BE2C (cell line): ENCODE results near the gene SNAPC2.

Experiments used
- DNase-seq: peaks from one replicate; pipeline ENCODE4 v3.0.0-alpha.2; 2020
- H3K27me3 ChIP-seq: fragments of 250-450 bp; sonication (Bioruptor Pico); 2 replicates; pipeline ENCODE4 v1.5.1; 2020; ENCODE audit warnings: mild to moderate bottlenecking
- H3K36me3 ChIP-seq: fragments of 250-450 bp; sonication (Bioruptor Pico); 2 replicates; pipeline ENCODE4 v1.5.1; 2020; ENCODE audit warnings: mild to moderate bottlenecking
- H3K4me1 ChIP-seq: fragments of 250-450 bp; sonication (Bioruptor Pico); 2 replicates; pipeline ENCODE4 v1.5.1; 2020
- H3K4me3 ChIP-seq: 2 replicates; pipeline ENCODE4 v1.5.1; 2011; ENCODE audit warnings: low read depth, low read length
- H3K9me3 ChIP-seq: fragments of 250-450 bp; sonication (Bioruptor Pico); 2 replicates; pipeline ENCODE4 v1.5.1; 2020
- TF ChIP-seq, protein P1 (sequence below): IDR thresholded peaks from 2 replicates; pipeline ENCODE4 v1.5.1; 2012; ENCODE audit warnings: mild to moderate bottlenecking, low read depth, low read length

Gene SNAPC2

DNA sequence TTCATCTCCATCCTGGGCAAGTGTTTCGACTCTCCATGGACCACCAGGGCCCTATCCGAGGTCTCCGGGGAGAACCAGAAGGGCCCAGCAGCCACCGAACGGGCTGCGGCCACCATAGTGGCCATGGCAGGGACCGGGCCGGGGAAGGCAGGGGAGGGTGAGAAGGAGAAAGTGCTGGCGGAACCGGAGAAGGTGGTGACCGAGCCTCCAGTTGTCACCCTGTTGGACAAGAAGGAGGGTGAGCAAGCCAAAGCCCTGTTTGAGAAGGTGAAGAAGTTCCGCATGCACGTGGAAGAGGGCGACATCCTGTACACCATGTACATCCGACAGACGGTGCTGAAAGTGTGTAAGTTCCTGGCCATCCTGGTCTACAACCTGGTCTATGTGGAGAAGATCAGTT, 21.2 kb upstream of the SNAPC2 start:
- no peaks in the 10 kb centered on the region for H3K4me1 ChIP-seq
- no peaks in the 10 kb centered on the region for H3K27me3 ChIP-seq
- TF ChIP-seq, protein P1, sequence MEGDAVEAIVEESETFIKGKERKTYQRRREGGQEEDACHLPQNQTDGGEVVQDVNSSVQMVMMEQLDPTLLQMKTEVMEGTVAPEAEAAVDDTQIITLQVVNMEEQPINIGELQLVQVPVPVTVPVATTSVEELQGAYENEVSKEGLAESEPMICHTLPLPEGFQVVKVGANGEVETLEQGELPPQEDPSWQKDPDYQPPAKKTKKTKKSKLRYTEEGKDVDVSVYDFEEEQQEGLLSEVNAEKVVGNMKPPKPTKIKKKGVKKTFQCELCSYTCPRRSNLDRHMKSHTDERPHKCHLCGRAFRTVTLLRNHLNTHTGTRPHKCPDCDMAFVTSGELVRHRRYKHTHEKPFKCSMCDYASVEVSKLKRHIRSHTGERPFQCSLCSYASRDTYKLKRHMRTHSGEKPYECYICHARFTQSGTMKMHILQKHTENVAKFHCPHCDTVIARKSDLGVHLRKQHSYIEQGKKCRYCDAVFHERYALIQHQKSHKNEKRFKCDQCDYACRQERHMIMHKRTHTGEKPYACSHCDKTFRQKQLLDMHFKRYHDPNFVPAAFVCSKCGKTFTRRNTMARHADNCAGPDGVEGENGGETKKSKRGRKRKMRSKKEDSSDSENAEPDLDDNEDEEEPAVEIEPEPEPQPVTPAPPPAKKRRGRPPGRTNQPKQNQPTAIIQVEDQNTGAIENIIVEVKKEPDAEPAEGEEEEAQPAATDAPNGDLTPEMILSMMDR: no peak
- no peaks in the 10 kb centered on the region for H3K36me3 ChIP-seq
- H3K4me3 ChIP-seq: no peak overlapping the region
- no peaks in the 10 kb centered on the region for H3K9me3 ChIP-seq
- no peak for DNase-seq

DNA sequence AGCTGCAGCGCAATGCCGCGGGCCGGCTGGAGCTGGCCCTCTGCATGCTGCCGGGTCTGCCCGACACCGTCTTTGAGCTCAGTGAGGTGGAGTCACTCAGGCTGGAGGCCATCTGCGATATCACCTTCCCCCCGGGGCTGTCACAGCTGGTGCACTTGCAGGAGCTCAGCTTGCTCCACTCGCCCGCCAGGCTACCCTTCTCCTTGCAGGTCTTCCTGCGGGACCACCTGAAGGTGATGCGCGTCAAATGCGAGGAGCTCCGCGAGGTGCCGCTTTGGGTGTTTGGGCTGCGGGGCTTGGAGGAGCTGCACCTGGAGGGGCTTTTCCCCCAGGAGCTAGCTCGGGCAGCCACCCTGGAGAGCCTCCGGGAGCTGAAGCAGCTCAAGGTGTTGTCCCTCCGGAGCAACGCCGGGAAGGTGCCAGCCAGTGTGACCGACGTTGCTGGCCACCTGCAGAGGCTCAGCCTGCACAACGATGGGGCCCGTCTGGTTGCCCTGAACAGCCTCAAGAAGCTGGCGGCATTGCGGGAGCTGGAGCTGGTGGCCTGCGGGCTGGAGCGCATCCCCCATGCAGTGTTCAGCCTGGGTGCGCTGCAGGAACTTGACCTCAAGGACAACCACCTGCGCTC, 20.3 kb upstream of the SNAPC2 start:
- no peaks in the 10 kb centered on the region for H3K27me3 ChIP-seq

DNA sequence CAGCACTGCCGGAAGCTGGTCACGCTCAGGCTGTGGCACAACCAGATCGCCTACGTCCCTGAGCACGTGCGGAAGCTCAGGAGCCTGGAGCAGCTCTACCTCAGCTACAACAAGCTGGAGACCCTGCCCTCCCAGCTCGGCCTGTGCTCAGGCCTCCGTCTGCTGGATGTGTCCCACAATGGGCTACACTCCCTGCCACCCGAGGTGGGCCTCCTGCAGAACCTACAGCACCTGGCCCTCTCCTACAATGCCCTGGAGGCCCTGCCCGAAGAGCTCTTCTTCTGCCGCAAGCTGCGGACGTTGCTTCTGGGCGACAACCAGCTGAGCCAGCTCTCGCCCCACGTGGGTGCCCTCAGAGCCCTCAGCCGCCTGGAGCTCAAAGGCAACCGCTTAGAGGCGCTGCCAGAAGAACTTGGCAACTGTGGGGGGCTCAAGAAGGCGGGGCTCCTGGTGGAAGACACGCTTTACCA, 19.7 kb upstream of the SNAPC2 start:
- no peaks in the 10 kb centered on the region for H3K36me3 ChIP-seq
- no peaks in the 10 kb centered on the region for H3K4me1 ChIP-seq
- no peak overlapping the region for H3K4me3 ChIP-seq
- DNase-seq: no peak
- no peaks in the 10 kb centered on the region for H3K9me3 ChIP-seq
- TF ChIP-seq, protein P1: no peak
- H3K27me3 ChIP-seq: no peaks in the 10 kb centered on the region

More for the DNA sequence above, 20.3 kb upstream of the SNAPC2 start:
- peak; percentile 7 for DNase-seq
- Histone ChIP-seq H3K9me3 (no peaks in the 10 kb centered on the region), H3K36me3 (no peaks in the 10 kb centered on the region), H3K4me3 (no peak overlapping the region), H3K4me1 (no peaks in the 10 kb centered on the region)
- TF ChIP-seq, protein P1: no peak

DNA sequence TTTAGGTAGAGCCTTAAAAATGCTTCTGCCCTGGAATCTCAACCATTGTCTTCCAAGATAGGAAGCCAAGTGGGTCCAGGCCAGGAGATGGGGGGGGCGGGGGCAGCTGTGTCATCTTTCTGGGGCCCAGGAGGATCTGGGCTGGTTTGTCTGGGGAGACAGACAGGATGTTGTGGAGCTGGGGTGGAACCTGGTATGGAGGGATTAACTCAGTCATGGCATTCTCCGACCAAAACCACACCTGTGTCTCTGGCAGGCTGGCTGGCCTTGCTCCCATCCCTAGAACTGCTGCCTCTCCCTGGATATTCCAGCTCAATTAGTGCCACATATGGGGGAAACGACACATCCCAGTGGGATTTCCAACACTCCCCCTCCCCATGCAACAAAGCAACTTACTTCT, 19.2 kb upstream of the SNAPC2 start:
- Histone ChIP-seq H3K27me3 (no peaks in the 10 kb centered on the region), H3K4me1 (no peaks in the 10 kb centered on the region), H3K4me3 (no peak overlapping the region), H3K36me3 (peaks cover 2% of the 10 kb centered on the region), H3K9me3 (no peaks in the 10 kb centered on the region)
- DNase-seq: no peak
- TF ChIP-seq, protein P1: no peak

DNA sequence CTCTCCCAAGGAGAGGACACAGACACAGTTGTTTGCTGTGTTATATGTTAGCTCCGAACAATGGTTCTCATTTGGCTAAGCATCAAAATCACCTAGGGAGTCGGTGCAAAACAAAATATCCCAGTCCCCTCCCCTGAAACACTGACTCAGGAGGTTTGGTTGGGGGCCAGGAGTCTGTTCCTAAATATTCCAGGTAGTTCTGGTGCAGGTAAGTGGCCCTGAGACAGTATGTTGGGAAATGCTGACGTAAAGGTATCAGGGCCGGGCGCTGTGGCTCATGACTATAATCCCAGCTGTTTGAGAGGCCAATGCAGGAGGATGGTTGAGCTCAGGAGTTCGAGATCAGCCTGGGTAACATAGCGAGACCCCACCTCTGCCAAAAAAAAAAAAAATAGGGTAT, 18.8 kb upstream of the SNAPC2 start:
- no peaks in the 10 kb centered on the region for H3K4me1 ChIP-seq
- H3K9me3 ChIP-seq: no peaks in the 10 kb centered on the region
- DNase-seq: no peak
- H3K4me3 ChIP-seq: no peak overlapping the region
- H3K36me3 ChIP-seq: peaks cover 5% of the 10 kb centered on the region
- TF ChIP-seq, protein P1: no peak
- H3K27me3 ChIP-seq: no peaks in the 10 kb centered on the region

DNA sequence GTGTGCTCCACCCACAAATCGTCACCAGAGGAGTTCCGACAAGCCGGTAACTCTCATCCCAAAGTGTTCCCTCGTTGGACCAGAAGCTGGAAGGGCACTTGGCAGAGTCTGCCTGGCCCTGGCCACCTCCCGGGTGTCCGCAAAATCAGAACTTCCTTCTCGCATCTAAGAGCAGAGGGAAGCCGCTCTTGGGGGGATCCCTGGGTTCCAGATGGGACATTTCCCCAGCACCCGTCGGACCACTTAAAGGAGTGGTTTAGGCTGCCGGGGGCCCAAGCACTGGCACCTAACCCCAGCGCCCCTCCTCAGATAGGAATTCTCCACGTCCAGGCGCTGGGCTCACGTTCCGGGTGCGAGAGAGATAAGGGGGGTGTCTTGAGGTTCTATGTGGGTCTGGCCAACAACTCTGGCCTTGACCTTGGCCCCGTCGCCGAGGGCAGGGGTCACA, 17.3 kb upstream of the SNAPC2 start:
- H3K36me3 ChIP-seq: peaks cover 6% of the 10 kb centered on the region
- TF ChIP-seq, protein P1: no peak
- H3K27me3 ChIP-seq: no peaks in the 10 kb centered on the region
- DNase-seq: no peak
- H3K4me1 ChIP-seq: no peaks in the 10 kb centered on the region
- H3K4me3 ChIP-seq: peak overlapping the region; percentile 82
- no peaks in the 10 kb centered on the region for H3K9me3 ChIP-seq
